HCT116 (cell line): ENCODE data around the gene ZSCAN29. TPM values are rescaled to one million over a fixed set of nuclear protein-coding genes. Genes with fewer than 3 reads are reported as not detected.

ENCODE experiments used
- ATAC-seq: fragments of 200-7000 bp; cut with Tn5 transposase; 2 replicates; pipeline ENCODE4 v1.9.1; 2020; ENCODE audit warnings: mild to moderate bottlenecking, moderate library complexity
- BruUV-seq: library from RNA; stranded (reverse); fragments of 400-500 nt; replicated peaks from 2 replicates; lab custom pipeline; 2021; lab: Mats Ljungman, UMichigan
- CTCF ChIA-PET: fragments of 300-600 bp; sonication (Branson Sonifier 250); formaldehyde crosslinking; loops from one replicate; lab custom pipeline; 2021; ENCODE audit warnings: antibody characterized with exemption; lab: Charles Lee
- POLR2A ChIA-PET: fragments of 300-600, 350-600 bp; sonication (Branson Sonifier 250); formaldehyde crosslinking; loops from one replicate; lab custom pipeline; 2021; ENCODE audit warnings: antibody characterized with exemption; lab: Charles Lee
- RAD21 ChIA-PET, 2 experiments: fragments of 300-600 bp; sonication (Branson Sonifier 250); formaldehyde crosslinking; loops; one replicate each; lab custom pipeline; 2023; ENCODE audit warnings: low total read pairs in 2 of 2; ENCODE audit not compliant: uncharacterized antibody in 2 of 2, unreplicated experiment in 2 of 2, low non-redundant PET in 1 of 2; lab: Charles Lee
- DNase-seq: peaks from one replicate; pipeline ENCODE4 v3.0.0-alpha.2; 2010; ENCODE audit warnings: low read depth, low spot score
- H2AFZ ChIP-seq: fragments of 200-600 bp; shearing (Covaris generic), sonication (generic); 2 replicates; pipeline ENCODE4 v1.6.1; 2017; ENCODE audit warnings: low read depth, mixed run types, mixed read lengths, antibody characterized with exemption, low read length; ENCODE audit not compliant: poor library complexity, severe bottlenecking
- H3K27ac ChIP-seq: 2 replicates; pipeline ENCODE4 v1.5.1; 2012; ENCODE audit warnings: low read depth, low read length
- H3K27me3 ChIP-seq: fragments of 200-600 bp; sonication (generic); 2 replicates; pipeline ENCODE4 v1.6.1; 2016; ENCODE audit warnings: mixed run types, low read length, mixed read lengths; ENCODE audit not compliant: insufficient read depth
- H3K36me3 ChIP-seq, 2 experiments: fragments of 200-500 bp in 1 of 2; fragments of 200-600 bp in 1 of 2; sonication (Bioruptor generic) in 1 of 2; sonication (generic) in 1 of 2; 2 replicates each; pipeline versions ENCODE4 v1.5.1 to v1.6.1; 2014 to 2016; ENCODE audit warnings: low read length in 2 of 2, inconsistent platforms in 1 of 2, mixed read lengths in 1 of 2, mixed run types in 1 of 2; ENCODE audit not compliant: insufficient read depth in 2 of 2, control insufficient read depth in 1 of 2
- H3K4me1 ChIP-seq, 2 experiments: fragments of 200-600 bp in 1 of 2; sonication (generic) in 1 of 2; 2 replicates each; pipeline versions ENCODE4 v1.5.1 to v1.6.1; 2012 to 2017; ENCODE audit warnings: low read length in 2 of 2, inconsistent platforms in 1 of 2, mild to moderate bottlenecking in 1 of 2, mixed read lengths in 1 of 2, mixed run types in 1 of 2, moderate library complexity in 1 of 2; ENCODE audit not compliant: insufficient read depth in 2 of 2, control insufficient read depth in 1 of 2
- H3K4me2 ChIP-seq: fragments of 200-600 bp; sonication (generic); 2 replicates; pipeline ENCODE4 v1.6.1; 2017; ENCODE audit warnings: mixed run types, low read length, mixed read lengths
- H3K4me3 ChIP-seq, 2 experiments: fragments of 200-600 bp in 1 of 2; sonication (generic) in 1 of 2; replicated peaks in 1 of 2; 2 replicates each; pipeline ENCODE4 v1.5.1; 2011 to 2016; ENCODE audit warnings: low read length in 2 of 2, control low read depth in 1 of 2, low read depth in 1 of 2, mild to moderate bottlenecking in 1 of 2, mixed read lengths in 1 of 2, mixed run types in 1 of 2
- H3K79me2 ChIP-seq: fragments of 200-600 bp; sonication (generic); 2 replicates; pipeline ENCODE4 v1.6.1; 2017; ENCODE audit warnings: mild to moderate bottlenecking, mixed run types, low read length, moderate library complexity, mixed read lengths; ENCODE audit not compliant: insufficient read depth
- H3K9ac ChIP-seq: fragments of 200-600 bp; sonication (generic); 2 replicates; pipeline ENCODE4 v1.6.1; 2016; ENCODE audit warnings: low read length, mixed read lengths
- H3K9me2 ChIP-seq: fragments of 200-600 bp; sonication (generic), shearing (Covaris generic); 2 replicates; pipeline ENCODE4 v1.6.1; 2017; ENCODE audit warnings: mixed run types, mild to moderate bottlenecking, moderate library complexity; ENCODE audit not compliant: insufficient read depth
- H3K9me3 ChIP-seq, 2 experiments: fragments of 200-500 bp in 1 of 2; fragments of 200-600 bp in 1 of 2; sonication (Bioruptor generic) in 1 of 2; sonication (generic) in 1 of 2; 2 replicates each; pipeline ENCODE4 v1.6.1; 2014 to 2017; ENCODE audit warnings: low read length in 2 of 2, mixed read lengths in 2 of 2, inconsistent platforms in 1 of 2, low read depth in 1 of 2, mild to moderate bottlenecking in 1 of 2, mixed run types in 1 of 2, moderate library complexity in 1 of 2; ENCODE audit not compliant: control insufficient read depth in 1 of 2, insufficient read depth in 1 of 2
- H4K20me1 ChIP-seq: fragments of 200-600 bp; sonication (generic), shearing (Covaris generic); 2 replicates; pipeline ENCODE4 v1.6.1; 2017; ENCODE audit warnings: mixed run types, mild to moderate bottlenecking, moderate library complexity; ENCODE audit not compliant: insufficient read depth
- CBX3 ChIP-seq: IDR thresholded peaks from 2 replicates; pipeline ENCODE4 v1.6.1; 2012; ENCODE audit warnings: low read depth
- EGR1 ChIP-seq: IDR thresholded peaks from 2 replicates; pipeline ENCODE4 v1.6.1; 2012; ENCODE audit warnings: low read depth
- EZH2 ChIP-seq: fragments of 200-600 bp; sonication (generic); IDR thresholded peaks from 2 replicates; pipeline ENCODE4 v1.6.1; 2017; ENCODE audit warnings: antibody characterized with exemption, mixed run types
- EZH2phosphoT487 ChIP-seq: fragments of 200-600 bp; IDR thresholded peaks from 2 replicates; pipeline ENCODE4 v1.6.1; 2018; ENCODE audit warnings: antibody characterized with exemption, borderline replicate concordance
- POLR2A ChIP-seq: IDR thresholded peaks from 2 replicates; pipeline ENCODE4 v1.7.0; 2011; ENCODE audit warnings: borderline replicate concordance; ENCODE audit not compliant: insufficient read depth, insufficient read length; ENCODE audit errors: extremely low read depth
- POLR2AphosphoS5 ChIP-seq: IDR thresholded peaks from 2 replicates; pipeline ENCODE4 v1.6.1; 2011; ENCODE audit warnings: mild to moderate bottlenecking, low read depth, low read length, moderate library complexity
- SIN3A ChIP-seq: IDR thresholded peaks from 2 replicates; pipeline ENCODE4 v1.6.1; 2012; ENCODE audit warnings: low read depth
- SP1 ChIP-seq: IDR thresholded peaks from 2 replicates; pipeline ENCODE4 v1.6.1; 2012; ENCODE audit warnings: low read depth
- TCF7L2 ChIP-seq: IDR thresholded peaks from 2 replicates; pipeline ENCODE4 v1.7.0; 2011; ENCODE audit warnings: borderline replicate concordance, inconsistent platforms; ENCODE audit not compliant: insufficient read depth, insufficient read length; ENCODE audit errors: extremely low read depth
- YY1 ChIP-seq: IDR thresholded peaks from 2 replicates; pipeline ENCODE4 v1.6.1; 2011; ENCODE audit warnings: low read length, low read depth, moderate library complexity, mild to moderate bottlenecking; ENCODE audit not compliant: insufficient replicate concordance; ENCODE audit errors: extremely low read depth
- intact Hi-C: fragments of 100-400 bp; cut with micrococcal nuclease; formaldehyde crosslinking; loops from 2 replicates; pipeline ENCODE4 v1.10.0; 2022
- total RNA-seq: library from RNA; stranded (reverse); gene quantifications from one replicate; pipeline ENCODE4 v1.2.1, GENCODE V29; 2021; ENCODE audit not compliant: unreplicated experiment
- TF ChIP-seq, protein P1 (sequence below): IDR thresholded peaks from 2 replicates; pipeline ENCODE4 v1.6.1; 2011; ENCODE audit warnings: mild to moderate bottlenecking, low read length, moderate library complexity; ENCODE audit not compliant: insufficient replicate concordance; ENCODE audit errors: extremely low read depth
- TF ChIP-seq, protein P2 (sequence below), 3 experiments: fragments of 200-600 bp in 1 of 3; sonication (generic) in 1 of 3; IDR thresholded peaks in 2 of 3; conservative IDR thresholded peaks in 1 of 3; 2 replicates each; pipeline ENCODE4 v1.5.1; 2012 to 2017; ENCODE audit warnings: low read depth in 2 of 3, low read length in 2 of 3, antibody characterized with exemption in 1 of 3, borderline replicate concordance in 1 of 3, control low read depth in 1 of 3, mild to moderate bottlenecking in 1 of 3, mixed read lengths in 1 of 3, mixed run types in 1 of 3, moderate library complexity in 1 of 3; ENCODE audit not compliant: insufficient read depth in 1 of 3
- TF ChIP-seq, protein P3 (sequence below): IDR thresholded peaks from 2 replicates; pipeline ENCODE4 v1.6.1; 2012
- TF ChIP-seq, protein P4 (sequence below): IDR thresholded peaks from 2 replicates; pipeline ENCODE4 v1.6.1; 2012; ENCODE audit warnings: low read depth

The ZSCAN29 gene
- total RNA-seq, 1 experiment from 2014 or later: 27.3 TPM

DNA sequence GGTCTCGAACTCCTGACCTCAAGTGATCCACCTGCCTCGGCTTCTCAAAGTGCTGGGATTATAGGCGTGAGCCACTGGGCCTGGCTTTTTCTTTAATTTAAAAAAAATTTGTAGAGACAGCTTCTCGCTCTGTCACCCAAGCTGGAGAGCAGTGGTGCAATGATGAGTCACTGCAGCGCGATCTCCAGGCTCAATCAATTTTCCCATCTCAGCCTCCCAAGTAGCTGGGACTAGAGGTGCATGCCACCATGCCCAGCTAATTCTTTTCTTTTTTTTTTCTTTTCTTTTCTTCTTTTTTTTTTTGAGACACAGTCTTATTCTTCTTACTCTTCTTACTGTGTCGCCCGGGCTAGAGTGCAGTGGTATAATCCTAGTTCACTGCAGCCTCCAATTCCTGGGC, 19.9 kb upstream of the ZSCAN29 start:
- Histone ChIP-seq H3K36me3 (peaks cover 19 to 24% of the 10 kb centered on the region in 2 experiments; a peak in 3 of 4 replicates), H3K4me3 (no peak overlapping the region), H3K4me1 (no peaks in the 10 kb centered on the region), H3K27ac (no peak overlapping the region), H2AFZ (no peak overlapping the region), H3K9me3 (no peaks in the 10 kb centered on the region), H3K79me2 (peaks cover 9% of the 10 kb centered on the region; the same call in 1 of the 2 replicates), H3K9ac (no peak overlapping the region), H3K9me2 (no peaks in the 10 kb centered on the region), H4K20me1 (no peaks in the 10 kb centered on the region), H3K27me3 (no peaks in the 10 kb centered on the region), H3K4me2 (no peak overlapping the region)
- intact Hi-C loops: no loop called here
- BruUV-seq: no TSS peak
- TF ChIP-seq EGR1: no peak
- TF ChIP-seq YY1: no peak
- TF ChIP-seq, protein P1, sequence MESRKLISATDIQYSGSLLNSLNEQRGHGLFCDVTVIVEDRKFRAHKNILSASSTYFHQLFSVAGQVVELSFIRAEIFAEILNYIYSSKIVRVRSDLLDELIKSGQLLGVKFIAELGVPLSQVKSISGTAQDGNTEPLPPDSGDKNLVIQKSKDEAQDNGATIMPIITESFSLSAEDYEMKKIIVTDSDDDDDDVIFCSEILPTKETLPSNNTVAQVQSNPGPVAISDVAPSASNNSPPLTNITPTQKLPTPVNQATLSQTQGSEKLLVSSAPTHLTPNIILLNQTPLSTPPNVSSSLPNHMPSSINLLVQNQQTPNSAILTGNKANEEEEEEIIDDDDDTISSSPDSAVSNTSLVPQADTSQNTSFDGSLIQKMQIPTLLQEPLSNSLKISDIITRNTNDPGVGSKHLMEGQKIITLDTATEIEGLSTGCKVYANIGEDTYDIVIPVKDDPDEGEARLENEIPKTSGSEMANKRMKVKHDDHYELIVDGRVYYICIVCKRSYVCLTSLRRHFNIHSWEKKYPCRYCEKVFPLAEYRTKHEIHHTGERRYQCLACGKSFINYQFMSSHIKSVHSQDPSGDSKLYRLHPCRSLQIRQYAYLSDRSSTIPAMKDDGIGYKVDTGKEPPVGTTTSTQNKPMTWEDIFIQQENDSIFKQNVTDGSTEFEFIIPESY: no peak
- TF ChIP-seq SIN3A: no peak
- TF ChIP-seq, protein P2, sequence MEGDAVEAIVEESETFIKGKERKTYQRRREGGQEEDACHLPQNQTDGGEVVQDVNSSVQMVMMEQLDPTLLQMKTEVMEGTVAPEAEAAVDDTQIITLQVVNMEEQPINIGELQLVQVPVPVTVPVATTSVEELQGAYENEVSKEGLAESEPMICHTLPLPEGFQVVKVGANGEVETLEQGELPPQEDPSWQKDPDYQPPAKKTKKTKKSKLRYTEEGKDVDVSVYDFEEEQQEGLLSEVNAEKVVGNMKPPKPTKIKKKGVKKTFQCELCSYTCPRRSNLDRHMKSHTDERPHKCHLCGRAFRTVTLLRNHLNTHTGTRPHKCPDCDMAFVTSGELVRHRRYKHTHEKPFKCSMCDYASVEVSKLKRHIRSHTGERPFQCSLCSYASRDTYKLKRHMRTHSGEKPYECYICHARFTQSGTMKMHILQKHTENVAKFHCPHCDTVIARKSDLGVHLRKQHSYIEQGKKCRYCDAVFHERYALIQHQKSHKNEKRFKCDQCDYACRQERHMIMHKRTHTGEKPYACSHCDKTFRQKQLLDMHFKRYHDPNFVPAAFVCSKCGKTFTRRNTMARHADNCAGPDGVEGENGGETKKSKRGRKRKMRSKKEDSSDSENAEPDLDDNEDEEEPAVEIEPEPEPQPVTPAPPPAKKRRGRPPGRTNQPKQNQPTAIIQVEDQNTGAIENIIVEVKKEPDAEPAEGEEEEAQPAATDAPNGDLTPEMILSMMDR (IDR thresholded peaks at IDR 0.05 in 2 of 3, conservative IDR thresholded peaks at IDR 0.05 in 1 of 3; ENCODE audit: borderline replicate concordance in 1 of 3, insufficient read depth in 1 of 3, low read depth in 2 of 3, low read length in 2 of 3): no peak
- TF ChIP-seq, protein P3, sequence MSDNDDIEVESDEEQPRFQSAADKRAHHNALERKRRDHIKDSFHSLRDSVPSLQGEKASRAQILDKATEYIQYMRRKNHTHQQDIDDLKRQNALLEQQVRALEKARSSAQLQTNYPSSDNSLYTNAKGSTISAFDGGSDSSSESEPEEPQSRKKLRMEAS: no peak
- no peak for TF ChIP-seq POLR2AphosphoS5
- TF ChIP-seq TCF7L2: no peak
- TF ChIP-seq POLR2A: no peak
- TF ChIP-seq SP1: no peak
- no peak for TF ChIP-seq CBX3
- TF ChIP-seq EZH2phosphoT487: no peak
- no peak for TF ChIP-seq EZH2
- TF ChIP-seq, protein P4, sequence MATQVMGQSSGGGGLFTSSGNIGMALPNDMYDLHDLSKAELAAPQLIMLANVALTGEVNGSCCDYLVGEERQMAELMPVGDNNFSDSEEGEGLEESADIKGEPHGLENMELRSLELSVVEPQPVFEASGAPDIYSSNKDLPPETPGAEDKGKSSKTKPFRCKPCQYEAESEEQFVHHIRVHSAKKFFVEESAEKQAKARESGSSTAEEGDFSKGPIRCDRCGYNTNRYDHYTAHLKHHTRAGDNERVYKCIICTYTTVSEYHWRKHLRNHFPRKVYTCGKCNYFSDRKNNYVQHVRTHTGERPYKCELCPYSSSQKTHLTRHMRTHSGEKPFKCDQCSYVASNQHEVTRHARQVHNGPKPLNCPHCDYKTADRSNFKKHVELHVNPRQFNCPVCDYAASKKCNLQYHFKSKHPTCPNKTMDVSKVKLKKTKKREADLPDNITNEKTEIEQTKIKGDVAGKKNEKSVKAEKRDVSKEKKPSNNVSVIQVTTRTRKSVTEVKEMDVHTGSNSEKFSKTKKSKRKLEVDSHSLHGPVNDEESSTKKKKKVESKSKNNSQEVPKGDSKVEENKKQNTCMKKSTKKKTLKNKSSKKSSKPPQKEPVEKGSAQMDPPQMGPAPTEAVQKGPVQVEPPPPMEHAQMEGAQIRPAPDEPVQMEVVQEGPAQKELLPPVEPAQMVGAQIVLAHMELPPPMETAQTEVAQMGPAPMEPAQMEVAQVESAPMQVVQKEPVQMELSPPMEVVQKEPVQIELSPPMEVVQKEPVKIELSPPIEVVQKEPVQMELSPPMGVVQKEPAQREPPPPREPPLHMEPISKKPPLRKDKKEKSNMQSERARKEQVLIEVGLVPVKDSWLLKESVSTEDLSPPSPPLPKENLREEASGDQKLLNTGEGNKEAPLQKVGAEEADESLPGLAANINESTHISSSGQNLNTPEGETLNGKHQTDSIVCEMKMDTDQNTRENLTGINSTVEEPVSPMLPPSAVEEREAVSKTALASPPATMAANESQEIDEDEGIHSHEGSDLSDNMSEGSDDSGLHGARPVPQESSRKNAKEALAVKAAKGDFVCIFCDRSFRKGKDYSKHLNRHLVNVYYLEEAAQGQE: no peak
- ChIA-PET RAD21 (no interaction called here), CTCF (interaction anchor here (0.7 to 1.1 kb wide), 2 partner anchors 15 to 16 kb away, joined by 3 to 11 read pairs; no protein-coding TSS in a partner anchor), POLR2A (no interaction called here)
- DNase-seq (no peak), ATAC-seq (no peak)
